Neuron (in vitro differentiated cells): Measurements from ENCODE around the gene AQP2.
"Not testable (repeated sequence)": the region's sequence is repeated elsewhere in the genome, so short reads cannot be mapped to it uniquely, and the experiment has no call there.

Experiments used
- H2AFZ ChIP-seq: one replicate; pipeline ENCODE4 v1.6.1; 2013; ENCODE audit warnings: low read depth, mild to moderate bottlenecking, inconsistent platforms, low read length, moderate library complexity
- H3K27me3 ChIP-seq: one replicate; pipeline ENCODE4 v1.6.1; 2013; ENCODE audit warnings: low read length; ENCODE audit not compliant: insufficient read depth
- H3K36me3 ChIP-seq: one replicate; pipeline ENCODE4 v1.6.1; 2013; ENCODE audit warnings: low read length; ENCODE audit not compliant: insufficient read depth
- H3K4me1 ChIP-seq: one replicate; pipeline ENCODE4 v1.6.1; 2013; ENCODE audit warnings: low read length; ENCODE audit not compliant: insufficient read depth
- H3K4me3 ChIP-seq: 2 replicates; pipeline ENCODE4 v1.5.1; 2013; ENCODE audit warnings: mild to moderate bottlenecking, low read length, moderate library complexity
- H3K9me3 ChIP-seq: one replicate; pipeline ENCODE4 v1.6.1; 2013; ENCODE audit warnings: low read length

Gene AQP2

GRCh38 chr12:49975318-49975761 is 24.8 kb downstream of the AQP2 start:
- H3K4me1 ChIP-seq: no peaks in the 10 kb centered on the region
- H3K36me3 ChIP-seq: no peaks in the 10 kb centered on the region
- peaks cover 9% of the 10 kb centered on the region for H3K27me3 ChIP-seq
- no peak overlapping the region for H3K4me3 ChIP-seq
- H2AFZ ChIP-seq: no peak overlapping the region
- no peaks in the 10 kb centered on the region for H3K9me3 ChIP-seq

- no peaks in the 10 kb centered on the region for H3K36me3 ChIP-seq
- H3K4me3 ChIP-seq: no peak overlapping the region
- no peak overlapping the region for H2AFZ ChIP-seq
- no peaks in the 10 kb centered on the region for H3K27me3 ChIP-seq
- no peaks in the 10 kb centered on the region for H3K9me3 ChIP-seq
- no peaks in the 10 kb centered on the region for H3K4me1 ChIP-seq
Observed at GRCh38 chr12:49976557-49976956, 26.0 kb downstream of the AQP2 start.

- no peak overlapping the region for H2AFZ ChIP-seq
- H3K27me3 ChIP-seq: no peaks in the 10 kb centered on the region
- H3K9me3 ChIP-seq: no peaks in the 10 kb centered on the region
- H3K4me3 ChIP-seq: no peak overlapping the region
- no peaks in the 10 kb centered on the region for H3K4me1 ChIP-seq
- no peaks in the 10 kb centered on the region for H3K36me3 ChIP-seq
Observed at GRCh38 chr12:49978125-49978524, 27.6 kb downstream of the AQP2 start.

- Histone ChIP-seq H3K4me3 (no peak overlapping the region), H3K4me1 (no peaks in the 10 kb centered on the region), H3K36me3 (no peaks in the 10 kb centered on the region), H3K9me3 (no peaks in the 10 kb centered on the region), H3K27me3 (no peaks in the 10 kb centered on the region), H2AFZ (no peak overlapping the region)
Observed at GRCh38 chr12:49979016-49979586, 28.6 kb downstream of the AQP2 start.

GRCh38 chr12:49979791-49980190 is 29.3 kb downstream of the AQP2 start:
- no peaks in the 10 kb centered on the region for H3K9me3 ChIP-seq
- H2AFZ ChIP-seq: no peak overlapping the region
- H3K4me1 ChIP-seq: no peaks in the 10 kb centered on the region
- no peak overlapping the region for H3K4me3 ChIP-seq
- no peaks in the 10 kb centered on the region for H3K27me3 ChIP-seq
- H3K36me3 ChIP-seq: no peaks in the 10 kb centered on the region

GRCh38 chr12:49980501-49981349 is 30.2 kb downstream of the AQP2 start:
- Histone ChIP-seq H3K4me1 (no peaks in the 10 kb centered on the region), H3K27me3 (no peaks in the 10 kb centered on the region), H3K36me3 (no peaks in the 10 kb centered on the region), H3K4me3 (no peak overlapping the region), H2AFZ (no peak overlapping the region), H3K9me3 (no peaks in the 10 kb centered on the region)

GRCh38 chr12:49982246-49983087 is 31.9 kb downstream of the AQP2 start:
- H3K9me3 ChIP-seq: no peaks in the 10 kb centered on the region
- H3K4me3 ChIP-seq: no peak overlapping the region
- no peak overlapping the region for H2AFZ ChIP-seq
- no peaks in the 10 kb centered on the region for H3K4me1 ChIP-seq
- no peaks in the 10 kb centered on the region for H3K27me3 ChIP-seq
- peaks cover 7% of the 10 kb centered on the region for H3K36me3 ChIP-seq

GRCh38 chr12:49983892-49984291 is 33.4 kb downstream of the AQP2 start:
- Histone ChIP-seq H3K4me1 (no peaks in the 10 kb centered on the region), H2AFZ (no peak overlapping the region), H3K27me3 (no peaks in the 10 kb centered on the region), H3K4me3 (no peak overlapping the region), H3K36me3 (peaks cover 17% of the 10 kb centered on the region), H3K9me3 (no peaks in the 10 kb centered on the region)

GRCh38 chr12:49984476-49985359 is 34.2 kb downstream of the AQP2 start:
- H3K9me3 ChIP-seq: no peaks in the 10 kb centered on the region
- H3K4me3 ChIP-seq: no peak overlapping the region
- H3K4me1 ChIP-seq: no peaks in the 10 kb centered on the region
- no peaks in the 10 kb centered on the region for H3K27me3 ChIP-seq
- H2AFZ ChIP-seq: no peak overlapping the region
- H3K36me3 ChIP-seq: peaks cover 22% of the 10 kb centered on the region

- H3K4me3 ChIP-seq: no peak overlapping the region
- H3K36me3 ChIP-seq: peaks cover 34% of the 10 kb centered on the region
- no peak overlapping the region for H2AFZ ChIP-seq
- no peaks in the 10 kb centered on the region for H3K27me3 ChIP-seq
- no peaks in the 10 kb centered on the region for H3K9me3 ChIP-seq
- no peaks in the 10 kb centered on the region for H3K4me1 ChIP-seq
Observed at GRCh38 chr12:49985981-49986380, 35.4 kb downstream of the AQP2 start.

- peaks cover 37% of the 10 kb centered on the region for H3K36me3 ChIP-seq
- H3K27me3 ChIP-seq, H3K4me1 ChIP-seq, H3K4me3 ChIP-seq, H2AFZ ChIP-seq, H3K9me3 ChIP-seq: not testable (repeated sequence)
Observed at GRCh38 chr12:49986476-49986875, 35.9 kb downstream of the AQP2 start.

- peaks cover 50% of the 10 kb centered on the region for H3K36me3 ChIP-seq
- H3K9me3 ChIP-seq: no peaks in the 10 kb centered on the region
- H3K27me3 ChIP-seq: no peaks in the 10 kb centered on the region
- no peaks in the 10 kb centered on the region for H3K4me1 ChIP-seq
- H3K4me3 ChIP-seq: no peak overlapping the region
- H2AFZ ChIP-seq: no peak overlapping the region
Observed at GRCh38 chr12:49987625-49988303, 37.2 kb downstream of the AQP2 start.
